A549 (cell line): ENCODE results near the gene IL4. TPM values are rescaled to one million over a fixed set of nuclear protein-coding genes. Genes with fewer than 3 reads are reported as not detected.

ENCODE experiments used
- ATAC-seq, 2 experiments: fragments of 200-7000 bp in 1 of 2; fragments of >200 bp in 1 of 2; cut with Nextera tagmentation in 1 of 2; cut with Tn5 transposase in 1 of 2; 3 replicates each; pipeline versions ENCODE4 v1.8.0 to v1.9.1; 2018 to 2020; ENCODE audit warnings: mild to moderate bottlenecking in 1 of 2, moderate library complexity in 1 of 2
- CTCF ChIA-PET: fragments of 300-600 bp; sonication (Branson Sonifier 250); formaldehyde crosslinking; extraction: SDS; loops from one replicate; lab custom pipeline; 2021; ENCODE audit warnings: antibody characterized with exemption, inconsistent platforms; lab: Yijun Ruan, JAX
- POLR2A ChIA-PET: fragments of 350-600 bp; formaldehyde crosslinking; extraction: SDS; loops from one replicate; lab custom pipeline; 2021; ENCODE audit warnings: antibody characterized with exemption, inconsistent platforms; lab: Yijun Ruan, JAX
- DNase-seq, 2 experiments: peaks; one replicate each; pipeline versions ENCODE4 v3.0.0 to v3.0.0-alpha.2; 2011 to 2016; ENCODE audit warnings: low read depth in 1 of 2, low spot score in 1 of 2
- FAIRE-seq: peaks from 2 replicates; lab custom pipeline; 2011; peaks lifted over from hg19 to GRCh38; lab: Jason Lieb, UNC
- H3K27ac ChIP-seq, 2 experiments: fragments of >200 bp; sonication (Bioruptor Twin); formaldehyde crosslinking; 3 replicates each; pipeline ENCODE4 v1.5.1; 2016 to 2017
- H3K4me1 ChIP-seq: fragments of >200 bp; sonication (Bioruptor Twin); formaldehyde crosslinking; 3 replicates; pipeline ENCODE4 v1.6.1; 2016
- H3K4me2 ChIP-seq: fragments of >200 bp; sonication (Bioruptor Twin); formaldehyde crosslinking; 3 replicates; pipeline ENCODE4 v1.6.1; 2016
- H3K4me3 ChIP-seq: fragments of >200 bp; sonication (Bioruptor Twin); formaldehyde crosslinking; 3 replicates; pipeline ENCODE4 v1.5.1; 2016
- H3K9me3 ChIP-seq: fragments of >200 bp; sonication (Bioruptor Twin); formaldehyde crosslinking; 3 replicates; pipeline ENCODE4 v1.6.1; 2016
- EHMT2 ChIP-seq: fragments of 200-600 bp; sonication (generic); IDR thresholded peaks from 2 replicates; pipeline ENCODE4 v1.6.1; 2016; ENCODE audit warnings: antibody characterized with exemption, low read depth, mild to moderate bottlenecking, moderate library complexity
- HDAC2 ChIP-seq: fragments of 200-600 bp; sonication (generic); IDR thresholded peaks from 2 replicates; pipeline ENCODE4 v1.6.1; 2016
- HOXB13 ChIP-seq: fragments of 250-450 bp; sonication (Bioruptor Pico); IDR thresholded peaks from 2 replicates; pipeline ENCODE4 v1.5.0; 2020; ENCODE audit warnings: low read depth, mild to moderate bottlenecking, moderate library complexity
- MAFK ChIP-seq: fragments of 450-650 bp; IDR thresholded peaks from 2 replicates; pipeline ENCODE4 v1.6.1; 2014; ENCODE audit not compliant: partially characterized antibody
- MAZ ChIP-seq: fragments of 150-350 bp; IDR thresholded peaks from 2 replicates; pipeline ENCODE4 v1.6.1; 2014; ENCODE audit warnings: antibody characterized with exemption, low read depth, low read length, borderline replicate concordance
- RNF2 ChIP-seq: fragments of 200-600 bp; sonication (generic); IDR thresholded peaks from 2 replicates; pipeline ENCODE4 v1.6.1; 2016; ENCODE audit warnings: low read depth, mild to moderate bottlenecking, antibody characterized with exemption, moderate library complexity, borderline replicate concordance
- WGBS: methylation state at CpG from one replicate; pipeline ENCODE4 v1.1.6; 2017; ENCODE audit errors: missing lambda C conversion rate; 5-methylcytosine and 5-hydroxymethylcytosine counted together
- polyA plus RNA-seq, 4 experiments: library from polyadenylated mRNA; depleted of rRNA in 3 of 4; stranded (reverse); fragments of >200 nt; fragmentation: RNase III in 1 of 4; extraction: RNeasy Plus Mini Kit Qiagen cat#74134 plus additional on column Dnase treatment in 1 of 4; gene quantifications; 2 replicates in 3 of 4; 3 replicates in 1 of 4; pipeline ENCODE4 v1.2.3, GENCODE V29; 2011 to 2017

Gene IL4
- polyA plus RNA-seq, 2 of the 4 experiments (the other 2 are of a cell fraction): not detected

- no peak for ATAC-seq
- FAIRE-seq: peak; percentile 56
- no peak for DNase-seq
- Histone ChIP-seq H3K27ac (no peak overlapping the region), H3K4me2 (no peak overlapping the region), H3K4me1 (no peaks in the 10 kb centered on the region), H3K9me3 (no peaks in the 10 kb centered on the region), H3K4me3 (no peak overlapping the region)
- ChIA-PET CTCF (interaction anchor here (0.6 to 1.0 kb wide), 2 partner anchors 182 to 333 kb away, joined by 3 read pairs; no protein-coding TSS in a partner anchor), POLR2A (no interaction called here)
- 91% methylated on average over 5 of the region's 5 CpGs for WGBS
- no peak for TF ChIP-seq HOXB13 (CRISPR knock-in tag)
- no peak for TF ChIP-seq RNF2
- TF ChIP-seq MAFK: peak; percentile 72
Measured at GRCh38 chr5:132718544-132719312, 44.9 kb downstream of the IL4 start.

DNA sequence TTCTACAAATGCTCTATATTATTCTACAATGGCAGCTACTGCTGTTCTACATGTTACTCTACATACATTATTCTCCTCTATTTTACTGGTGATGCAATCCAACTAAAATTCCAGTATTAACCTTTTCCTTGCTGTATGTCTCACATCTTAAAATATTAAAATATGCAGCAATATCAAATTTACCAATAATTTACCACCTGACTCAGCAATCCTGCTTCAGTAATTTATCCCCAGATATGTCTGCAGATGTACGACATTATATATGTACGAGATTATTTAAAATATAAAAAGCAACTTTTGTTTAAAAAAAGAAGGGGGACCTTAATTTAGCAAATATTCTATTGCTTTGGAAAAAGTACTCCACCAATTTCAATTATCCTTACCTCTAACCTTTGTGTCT is 52.0 kb downstream of the IL4 start:
- no peak for ATAC-seq
- Histone ChIP-seq H3K4me1 (no peaks in the 10 kb centered on the region), H3K4me3 (no peak overlapping the region), H3K9me3 (no peaks in the 10 kb centered on the region), H3K4me2 (no peak overlapping the region), H3K27ac (no peak overlapping the region)
- FAIRE-seq: no peak
- TF ChIP-seq MAFK (peak; percentile 53), MAZ (no peak)
- no peak for DNase-seq
- POLR2A ChIA-PET: no interaction called here
- CTCF ChIA-PET: interaction anchor here (0.8 kb wide), 1 partner anchor 11 kb away, joined by 3 read pairs; no protein-coding TSS in a partner anchor
- 91% methylated on average over 2 of the region's 2 CpGs for WGBS

DNA sequence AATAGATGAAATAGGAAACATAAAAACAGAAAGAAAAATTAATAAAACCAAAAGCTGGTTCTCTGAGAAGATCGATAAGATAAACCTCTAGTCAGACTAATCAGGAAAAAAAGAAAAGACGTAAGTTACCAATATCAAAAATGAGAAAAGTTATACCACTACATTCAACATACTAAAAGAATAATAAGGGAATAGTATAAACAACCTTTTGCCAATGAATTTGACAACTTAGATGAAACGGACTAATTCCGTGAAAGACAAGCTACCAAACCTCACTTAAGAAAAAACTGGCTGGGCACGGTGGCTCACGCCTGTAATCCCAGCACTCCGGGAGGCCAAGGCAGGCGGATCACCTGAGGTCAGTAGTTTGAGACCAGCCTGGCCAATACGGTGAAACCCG is 56.1 kb downstream of the IL4 start:
- H3K27ac ChIP-seq: no peak overlapping the region
- no peak for ATAC-seq
- CTCF ChIA-PET: interaction anchor here (0.6 to 1.3 kb wide), 2 partner anchors 48 to 384 kb away, joined by 3 read pairs; no protein-coding TSS in a partner anchor
- no peak for DNase-seq
- POLR2A ChIA-PET: interaction anchor here (0.9 kb wide), 1 partner anchor 173 kb away, joined by 3 read pairs; the partner anchor contains the start of gene RAD50
- FAIRE-seq: no peak
- H3K4me3 ChIP-seq: no peak overlapping the region
- no peaks in the 10 kb centered on the region for H3K9me3 ChIP-seq
- no peak overlapping the region for H3K4me2 ChIP-seq
- WGBS: 88% methylated on average over 10 of the region's 10 CpGs
- no peaks in the 10 kb centered on the region for H3K4me1 ChIP-seq
- TF ChIP-seq HDAC2 (no peak), EHMT2 (no peak), RNF2 (no peak), HOXB13 (CRISPR knock-in tag) (no peak)

Other genes starting within 250 kb of the IL4 start
- gene IRF1, start 183.2 kb upstream of the IL4 start, polyA plus RNA-seq (2011; rRNA removed): 10.9 and 11.2 TPM in 2 replicates
- 13.3 to 15.5 TPM (median 15.1 TPM) in 3 replicates for gene IRF1, start 183.2 kb upstream of the IL4 start, polyA plus RNA-seq (2017; fragmentation: RNase III; extraction: RNeasy Plus Mini Kit Qiagen cat#74134 plus additional on column Dnase treatment)
- not detected in 2 replicates for gene IL5, start 130.5 kb upstream of the IL4 start, polyA plus RNA-seq (2011; rRNA removed)
- not detected in 3 replicates for gene IL5, start 130.5 kb upstream of the IL4 start, polyA plus RNA-seq (2017; fragmentation: RNase III; extraction: RNeasy Plus Mini Kit Qiagen cat#74134 plus additional on column Dnase treatment)
- 51.6 and 81.5 TPM in 2 replicates for gene RAD50, start 117.0 kb upstream of the IL4 start, polyA plus RNA-seq (2011; rRNA removed)
- 39.6 to 48.2 TPM (median 41.6 TPM) in 3 replicates for gene RAD50, start 117.0 kb upstream of the IL4 start, polyA plus RNA-seq (2017; fragmentation: RNase III; extraction: RNeasy Plus Mini Kit Qiagen cat#74134 plus additional on column Dnase treatment)
- gene IL13, start 15.8 kb upstream of the IL4 start, polyA plus RNA-seq (2011; rRNA removed): not detected in 2 replicates
- gene IL13, start 15.8 kb upstream of the IL4 start, polyA plus RNA-seq (2017; fragmentation: RNase III; extraction: RNeasy Plus Mini Kit Qiagen cat#74134 plus additional on column Dnase treatment): 0.08 to 0.13 TPM in 2 of 3 replicates, not detected in the other
- gene KIF3A, start 63.6 kb downstream of the IL4 start, polyA plus RNA-seq (2011; rRNA removed): 17.2 and 20.5 TPM in 2 replicates
- 12.8 to 15.6 TPM (median 13.8 TPM) in 3 replicates for gene KIF3A, start 63.6 kb downstream of the IL4 start, polyA plus RNA-seq (2017; fragmentation: RNase III; extraction: RNeasy Plus Mini Kit Qiagen cat#74134 plus additional on column Dnase treatment)
- 0.17 and 0.33 TPM in 2 replicates for gene CCNI2, start 73.4 kb downstream of the IL4 start, polyA plus RNA-seq (2011; rRNA removed)
- 0.07 to 0.26 TPM (median 0.17 TPM) in 3 replicates for gene CCNI2, start 73.4 kb downstream of the IL4 start, polyA plus RNA-seq (2017; fragmentation: RNase III; extraction: RNeasy Plus Mini Kit Qiagen cat#74134 plus additional on column Dnase treatment)
- gene SEPTIN8, start 103.2 kb downstream of the IL4 start, polyA plus RNA-seq (2011; rRNA removed): 29.2 and 29.6 TPM in 2 replicates
- 19.0 to 21.7 TPM (median 20.8 TPM) in 3 replicates for gene SEPTIN8, start 103.2 kb downstream of the IL4 start, polyA plus RNA-seq (2017; fragmentation: RNase III; extraction: RNeasy Plus Mini Kit Qiagen cat#74134 plus additional on column Dnase treatment)
- gene SOWAHA, start 139.3 kb downstream of the IL4 start, polyA plus RNA-seq (2011; rRNA removed): 0.07 and 0.10 TPM in 2 replicates
- gene SOWAHA, start 139.3 kb downstream of the IL4 start, polyA plus RNA-seq (2017; fragmentation: RNase III; extraction: RNeasy Plus Mini Kit Qiagen cat#74134 plus additional on column Dnase treatment): 0.03 to 0.08 TPM (median 0.06 TPM) in 3 replicates
- gene SHROOM1, start 156.7 kb downstream of the IL4 start, polyA plus RNA-seq (2011; rRNA removed): 3.5 and 4.5 TPM in 2 replicates
- gene SHROOM1, start 156.7 kb downstream of the IL4 start, polyA plus RNA-seq (2017; fragmentation: RNase III; extraction: RNeasy Plus Mini Kit Qiagen cat#74134 plus additional on column Dnase treatment): 5.4 to 7.2 TPM (median 6.0 TPM) in 3 replicates
- gene GDF9, start 192.5 kb downstream of the IL4 start, polyA plus RNA-seq (2011; rRNA removed): 0.83 and 0.85 TPM in 2 replicates
- gene GDF9, start 192.5 kb downstream of the IL4 start, polyA plus RNA-seq (2017; fragmentation: RNase III; extraction: RNeasy Plus Mini Kit Qiagen cat#74134 plus additional on column Dnase treatment): 0.25 to 0.49 TPM (median 0.37 TPM) in 3 replicates
- gene UQCRQ, start 192.7 kb downstream of the IL4 start, polyA plus RNA-seq (2011; rRNA removed): 497 and 500 TPM in 2 replicates
- 424 to 448 TPM (median 441 TPM) in 3 replicates for gene UQCRQ, start 192.7 kb downstream of the IL4 start, polyA plus RNA-seq (2017; fragmentation: RNase III; extraction: RNeasy Plus Mini Kit Qiagen cat#74134 plus additional on column Dnase treatment)
- gene LEAP2, start 199.7 kb downstream of the IL4 start, polyA plus RNA-seq (2011; rRNA removed): 4.1 and 4.8 TPM in 2 replicates
- 1.6 to 2.1 TPM (median 2.0 TPM) in 3 replicates for gene LEAP2, start 199.7 kb downstream of the IL4 start, polyA plus RNA-seq (2017; fragmentation: RNase III; extraction: RNeasy Plus Mini Kit Qiagen cat#74134 plus additional on column Dnase treatment)